Panc1 (cell line): ENCODE data around the gene LANCL1. TPM values are rescaled to one million over a fixed set of nuclear protein-coding genes. Genes with fewer than 3 reads are reported as not detected.

Experiments used
- ATAC-seq: fragments of 200-7000 bp; cut with Tn5 transposase; 2 replicates; pipeline ENCODE4 v1.9.1; 2020; ENCODE audit warnings: mild to moderate bottlenecking, moderate library complexity
- BruUV-seq: library from RNA; stranded (reverse); fragments of 400-500 nt; replicated peaks from 2 replicates; lab custom pipeline; 2021; lab: Mats Ljungman, UMichigan
- CTCF ChIA-PET: fragments of 300-600 bp; sonication (Branson Sonifier 250); formaldehyde crosslinking; loops from one replicate; lab custom pipeline; 2022; ENCODE audit warnings: antibody characterized with exemption; lab: Charles Lee
- POLR2A ChIA-PET: fragments of 300-600 bp; sonication (Branson Sonifier 250); formaldehyde crosslinking; loops from one replicate; lab custom pipeline; 2022; ENCODE audit warnings: antibody characterized with exemption; lab: Charles Lee
- DNase-seq: peaks from one replicate; pipeline ENCODE4 v3.0.0-alpha.2; 2010; ENCODE audit warnings: low read depth, low spot score
- H3K27ac ChIP-seq: 2 replicates; pipeline ENCODE4 v1.5.1; 2011; ENCODE audit warnings: mild to moderate bottlenecking, low read length, inconsistent platforms
- H3K27me3 ChIP-seq: fragments of 200-500 bp; sonication (Bioruptor generic); 2 replicates; pipeline ENCODE4 v1.6.0; 2014; ENCODE audit warnings: low read length, inconsistent platforms; ENCODE audit not compliant: control insufficient read depth, insufficient read depth
- H3K36me3 ChIP-seq: fragments of 200-500 bp; sonication (Bioruptor generic); 2 replicates; pipeline ENCODE4 v1.5.1; 2014; ENCODE audit warnings: inconsistent platforms, mild to moderate bottlenecking, low read length, moderate library complexity; ENCODE audit not compliant: control insufficient read depth, insufficient read depth
- H3K4me1 ChIP-seq: 2 replicates; pipeline ENCODE4 v1.5.1; 2011; ENCODE audit warnings: inconsistent platforms, mild to moderate bottlenecking, low read length, moderate library complexity; ENCODE audit not compliant: control insufficient read depth, insufficient read depth
- H3K4me3 ChIP-seq, 2 experiments: 2 replicates each; pipeline ENCODE4 v1.5.1; 2011 to 2012; ENCODE audit warnings: low read depth in 2 of 2, low read length in 2 of 2, mild to moderate bottlenecking in 2 of 2, inconsistent platforms in 1 of 2, moderate library complexity in 1 of 2
- H3K9me3 ChIP-seq: fragments of 200-500 bp; sonication (Bioruptor generic); 2 replicates; pipeline ENCODE4 v1.5.1; 2014; ENCODE audit warnings: low read depth, mild to moderate bottlenecking, inconsistent platforms, low read length, moderate library complexity; ENCODE audit not compliant: control insufficient read depth, insufficient read depth
- CTCF ChIP-seq: fragments of 450-650 bp; IDR thresholded peaks from 2 replicates; pipeline ENCODE4 v1.5.1; 2017; ENCODE audit warnings: mild to moderate bottlenecking
- POLR2AphosphoS5 ChIP-seq: IDR thresholded peaks from 2 replicates; pipeline ENCODE4 v1.6.1; 2012; ENCODE audit warnings: mild to moderate bottlenecking, low read depth, low read length, moderate library complexity
- REST ChIP-seq, 2 experiments: IDR thresholded peaks; 2 replicates each; pipeline ENCODE4 v1.6.1; 2011 to 2012; ENCODE audit warnings: low read depth in 2 of 2, control low read depth in 1 of 2, low read length in 1 of 2, mild to moderate bottlenecking in 1 of 2, moderate library complexity in 1 of 2; ENCODE audit not compliant: insufficient read depth in 1 of 2
- SIN3A ChIP-seq: IDR thresholded peaks from 2 replicates; pipeline ENCODE4 v1.6.1; 2012; ENCODE audit warnings: low read depth, mild to moderate bottlenecking, low read length, moderate library complexity, borderline replicate concordance; ENCODE audit not compliant: insufficient read depth
- TCF7L2 ChIP-seq: IDR thresholded peaks from 2 replicates; pipeline ENCODE4 v1.6.1; 2011; ENCODE audit warnings: mild to moderate bottlenecking, low read depth, low read length, inconsistent platforms
- in situ Hi-C: cut with HindIII; loops from 2 replicates; pipeline ENCODE4 v1.10.0; 2016; ENCODE audit warnings: low sequenced_read_pairs, low pct_unique_long_range_greater_than_20kb
- intact Hi-C: fragments of 100-400 bp; cut with micrococcal nuclease; formaldehyde crosslinking; loops from one replicate; pipeline ENCODE4 v1.10.0; 2022; ENCODE audit not compliant: unreplicated experiment
- total RNA-seq: library from RNA; stranded (reverse); gene quantifications from one replicate; pipeline ENCODE4 v1.2.1, GENCODE V29; 2021; ENCODE audit not compliant: unreplicated experiment

Gene LANCL1
- total RNA-seq, 1 experiment from 2014 or later: 42.8 TPM

DNA sequence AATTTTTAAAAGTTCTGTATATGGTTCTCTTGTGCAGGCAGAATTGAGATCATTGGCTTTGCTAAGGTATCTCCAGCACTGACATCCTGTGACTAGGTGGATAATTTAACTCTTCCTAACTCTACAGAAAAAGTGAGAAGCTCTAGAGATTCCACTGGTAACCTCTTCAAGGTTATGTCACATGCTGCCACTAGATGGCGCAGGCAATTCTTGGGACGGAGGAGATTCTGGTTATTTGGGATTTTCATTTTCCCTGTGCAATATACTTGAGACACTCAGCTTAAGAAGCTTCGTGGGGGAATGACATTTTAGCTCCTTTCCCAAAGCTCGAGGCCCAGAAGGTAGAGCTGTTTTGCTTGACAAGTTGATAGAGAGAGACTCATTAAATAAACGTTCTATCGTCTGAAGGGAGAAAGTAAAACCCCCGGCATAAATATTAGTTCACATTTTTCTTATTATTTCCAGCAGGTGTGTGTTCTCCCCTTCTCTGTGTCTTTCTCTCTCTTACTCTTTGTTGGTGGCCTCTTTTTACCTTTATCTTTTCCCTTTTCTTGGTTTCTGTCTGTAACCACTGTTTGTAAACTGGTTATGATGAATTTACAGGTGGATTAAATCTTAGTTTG, 26.6 kb upstream of the LANCL1 start:
- no peaks in the 10 kb centered on the region for H3K9me3 ChIP-seq
- ATAC-seq (peak; percentile 81; the same call in 1 of the 2 replicates), DNase-seq (peak; percentile 27)
- no peak overlapping the region for H3K27ac ChIP-seq
- intact Hi-C loops: no loop called here
- no TSS peak for BruUV-seq
- POLR2A ChIA-PET: no interaction called here
- CTCF ChIA-PET: interaction anchor here (0.7 kb wide), 1 partner anchor 14 kb away, joined by 3 read pairs; no protein-coding TSS in a partner anchor
- peak overlapping the region; percentile 8 to 40; a peak in 3 of 4 replicates for H3K4me3 ChIP-seq
- TF ChIP-seq REST (IDR thresholded peaks at IDR 0.05; ENCODE audit: insufficient read depth in 1 of 2, low read depth in 2 of 2, low read length in 1 of 2) (no peak), CTCF (peak; percentile 94)
- H3K4me1 ChIP-seq: no peaks in the 10 kb centered on the region
- no peaks in the 10 kb centered on the region for H3K27me3 ChIP-seq
- in situ Hi-C loops: no loop called here
- no peaks in the 10 kb centered on the region for H3K36me3 ChIP-seq

- H3K27ac ChIP-seq: no peak overlapping the region
- CTCF ChIA-PET: no interaction called here
- no peaks in the 10 kb centered on the region for H3K36me3 ChIP-seq
- H3K4me1 ChIP-seq: no peaks in the 10 kb centered on the region
- no TSS peak for BruUV-seq
- no peak for DNase-seq
- POLR2A ChIA-PET: no interaction called here
- ATAC-seq: no peak
- no peaks in the 10 kb centered on the region for H3K9me3 ChIP-seq
- intact Hi-C loops: no loop called here
- no peak for TF ChIP-seq TCF7L2
- no peak for TF ChIP-seq CTCF
- no peak for TF ChIP-seq SIN3A
- TF ChIP-seq REST (IDR thresholded peaks at IDR 0.05; ENCODE audit: insufficient read depth in 1 of 2, low read depth in 2 of 2, low read length in 1 of 2): no peak
- TF ChIP-seq POLR2AphosphoS5: no peak
- no peaks in the 10 kb centered on the region for H3K27me3 ChIP-seq
- H3K4me3 ChIP-seq: no peak overlapping the region
- in situ Hi-C loops: no loop called here
Observed at GRCh38 chr2:210496512-210496911, 20.0 kb upstream of the LANCL1 start.
